NK-92 (cell line): ENCODE measurements around the gene SRD5A1.

Experiments
- DNase-seq: peaks from one replicate; lab custom pipeline; 2025; ENCODE audit not compliant: unreplicated experiment; lab: John Stamatoyannopoulos, UW

The SRD5A1 gene

DNA sequence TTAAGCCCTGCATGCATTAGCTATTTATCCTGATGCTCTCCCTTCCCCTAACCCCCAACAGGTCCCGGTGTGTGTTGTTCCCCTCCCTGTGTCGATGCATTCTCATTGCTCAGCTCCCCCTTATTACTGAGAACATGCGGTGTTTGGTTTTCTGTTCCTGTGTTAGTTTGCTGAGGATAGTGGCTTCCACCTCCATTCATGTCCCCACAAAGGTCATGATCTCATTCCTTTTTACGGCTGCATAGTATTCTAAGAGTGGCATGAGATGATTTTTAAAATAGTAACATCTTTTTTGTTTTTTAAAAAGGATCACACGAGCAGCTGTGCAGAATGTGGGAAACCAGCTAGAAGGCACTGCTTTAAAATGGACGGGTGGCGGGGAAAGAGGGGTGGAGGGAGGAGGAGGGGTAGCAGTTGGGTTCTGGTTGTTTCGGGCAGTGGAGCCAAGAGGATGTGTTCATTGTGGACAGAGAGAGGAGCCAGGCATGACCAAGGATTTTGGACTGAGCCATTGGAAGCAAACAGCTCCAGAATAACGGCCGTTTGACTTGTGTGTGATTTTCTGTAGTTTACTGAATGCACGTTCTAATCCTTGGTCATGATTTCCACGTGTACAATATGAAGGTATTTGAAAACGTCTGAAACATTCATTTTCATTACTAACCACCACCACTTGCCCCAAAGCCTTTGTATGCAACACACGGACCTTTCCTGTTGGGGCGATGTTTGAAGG lies 78.3 kb downstream of the SRD5A1 start:
- DNase-seq = no peak

DNA sequence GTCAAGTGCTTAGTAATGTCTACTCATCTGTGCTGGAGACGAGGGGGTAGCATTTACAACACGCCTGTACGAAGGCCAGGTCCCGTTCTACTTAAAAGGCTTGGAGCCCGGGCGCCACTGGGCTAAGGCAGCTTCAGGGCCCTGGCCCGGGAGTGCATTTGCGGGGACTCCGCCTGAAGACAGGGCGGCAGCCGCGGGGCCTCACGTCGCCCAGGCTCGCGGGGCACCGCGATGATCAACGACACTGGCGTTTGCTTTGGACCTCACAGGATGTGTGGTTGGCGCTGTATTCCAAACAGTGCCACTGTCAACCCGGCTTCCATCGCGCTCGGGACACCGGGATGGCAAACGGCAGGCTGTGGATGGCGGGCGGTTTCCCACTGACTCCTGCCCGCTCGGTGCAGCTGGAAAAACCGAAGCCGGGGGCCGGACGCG lies 78.9 kb downstream of the SRD5A1 start:
- DNase-seq = no peak

DNA sequence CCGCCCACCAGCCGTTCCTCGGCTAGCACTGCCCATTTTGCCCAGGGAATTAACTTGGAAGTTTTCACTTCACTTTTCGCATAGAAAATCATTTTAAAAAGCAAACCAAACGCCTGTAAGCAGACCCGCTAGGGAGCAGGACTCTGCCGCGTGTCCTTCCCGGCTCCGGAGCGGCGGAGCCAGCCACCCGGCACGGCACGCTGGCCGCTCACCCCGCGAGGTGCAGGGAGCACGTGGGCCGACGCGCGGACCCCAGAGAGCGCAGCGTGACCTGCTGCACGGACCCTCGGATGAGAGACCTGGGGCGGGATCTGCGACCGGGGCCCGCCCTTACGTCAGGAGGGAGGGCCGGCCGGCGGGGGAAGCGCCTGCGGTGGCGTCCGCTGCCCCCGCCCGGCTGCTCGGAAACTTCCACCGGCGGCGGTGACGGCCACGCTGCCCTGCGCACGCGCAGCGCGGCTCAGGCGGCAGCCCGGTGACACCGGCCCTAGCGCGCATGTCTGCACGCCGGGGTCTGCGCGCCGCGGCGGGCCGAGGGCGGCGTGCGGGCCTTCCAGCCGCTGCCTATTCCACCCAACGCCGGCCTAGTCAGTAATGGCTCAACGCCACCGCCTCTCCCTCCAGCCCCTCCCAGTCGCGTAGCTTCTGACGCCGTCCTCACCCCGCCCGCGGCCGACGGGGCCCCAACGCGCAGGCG lies 79.5 kb downstream of the SRD5A1 start:
- no peak for DNase-seq

DNA sequence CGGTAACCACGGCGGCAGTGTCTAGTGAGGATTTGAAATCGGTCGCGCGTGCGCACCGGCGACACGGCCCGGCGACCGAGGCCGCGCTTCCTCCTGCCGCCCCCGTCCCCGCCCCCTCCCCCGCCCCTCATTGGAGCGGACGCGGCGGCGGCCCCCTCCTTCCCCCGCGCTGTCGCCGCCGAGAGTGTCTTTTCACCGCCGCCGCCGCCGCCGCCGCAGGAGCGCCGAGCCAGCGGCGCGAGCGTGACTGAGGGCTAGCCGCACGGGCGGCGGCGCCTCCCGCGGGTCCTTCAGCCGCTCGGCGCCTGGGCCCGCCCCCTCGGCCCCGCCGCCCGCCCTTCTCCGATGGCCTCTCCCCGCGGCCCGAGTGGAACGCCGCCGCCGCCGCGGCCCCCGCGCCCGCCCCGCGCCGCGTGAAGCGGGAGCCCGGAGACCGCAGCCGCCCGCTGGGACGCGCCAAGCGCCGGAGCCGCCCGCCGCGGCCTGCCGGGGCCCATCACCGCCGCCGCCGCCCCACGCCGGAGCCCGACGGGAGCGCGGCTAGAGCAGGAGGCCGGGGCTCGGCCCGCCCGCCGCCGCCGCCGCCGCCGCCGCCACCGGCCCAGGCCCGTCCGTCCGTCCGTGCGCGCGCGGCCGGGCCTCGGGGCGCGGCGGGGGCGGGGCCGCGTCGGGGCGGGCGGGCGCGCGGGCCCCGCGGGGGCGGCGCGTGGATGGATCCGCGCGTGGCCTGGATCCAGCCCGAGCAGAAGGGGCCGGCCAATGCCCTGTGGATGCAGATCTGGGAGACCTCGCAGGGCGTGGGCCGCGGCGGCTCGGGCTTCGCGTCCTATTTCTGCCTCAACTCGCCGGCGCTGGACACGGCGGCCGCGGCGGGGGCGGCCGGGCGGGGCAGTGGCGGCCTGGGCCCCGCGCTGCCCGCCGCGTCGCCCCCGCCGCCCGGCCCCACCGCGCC lies 80.3 kb downstream of the SRD5A1 start, which contains the start of gene TENT4A:
Gene TENT4A, plus strand, starts transcription at position 159 of the 952 bp plus-strand sequence. Its CDS starts 552 bp downstream, at position 711.
- peak; percentile 70 for DNase-seq

DNA sequence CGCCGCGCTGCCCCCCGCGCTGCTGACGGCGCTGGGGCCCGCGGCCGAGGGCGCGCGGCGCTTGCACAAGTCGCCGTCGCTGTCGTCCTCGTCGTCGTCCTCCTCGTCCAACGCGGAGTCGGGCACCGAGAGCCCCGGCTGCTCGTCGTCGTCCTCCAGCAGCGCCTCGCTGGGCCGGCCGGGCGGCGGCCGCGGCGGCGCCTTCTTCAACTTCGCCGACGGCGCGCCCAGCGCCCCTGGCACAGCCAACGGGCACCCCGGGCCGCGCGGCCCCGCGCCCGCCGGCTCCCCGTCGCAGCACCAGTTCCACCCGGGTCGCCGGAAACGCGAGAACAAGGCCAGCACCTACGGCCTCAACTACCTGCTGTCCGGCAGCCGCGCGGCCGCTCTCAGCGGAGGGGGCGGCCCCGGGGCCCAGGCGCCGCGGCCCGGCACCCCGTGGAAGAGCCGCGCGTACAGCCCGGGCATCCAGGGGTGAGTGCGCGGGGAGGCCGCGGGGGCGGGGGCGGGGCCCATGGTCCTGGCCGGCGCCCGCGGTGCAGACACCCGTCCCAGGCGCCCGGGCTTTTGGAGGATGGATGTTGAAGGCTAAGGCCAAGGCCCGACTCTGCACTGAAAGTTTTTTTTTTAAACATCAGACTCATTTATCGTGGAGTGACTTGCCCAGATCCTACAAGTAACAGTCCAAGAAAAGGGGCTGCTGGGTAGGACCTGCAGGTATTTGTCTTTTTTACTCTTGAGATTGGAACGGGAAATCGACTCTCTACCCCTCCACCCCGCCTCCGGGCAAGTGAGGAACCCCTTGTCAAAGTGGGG lies 81.2 kb downstream of the SRD5A1 start:
- no peak for DNase-seq

DNA sequence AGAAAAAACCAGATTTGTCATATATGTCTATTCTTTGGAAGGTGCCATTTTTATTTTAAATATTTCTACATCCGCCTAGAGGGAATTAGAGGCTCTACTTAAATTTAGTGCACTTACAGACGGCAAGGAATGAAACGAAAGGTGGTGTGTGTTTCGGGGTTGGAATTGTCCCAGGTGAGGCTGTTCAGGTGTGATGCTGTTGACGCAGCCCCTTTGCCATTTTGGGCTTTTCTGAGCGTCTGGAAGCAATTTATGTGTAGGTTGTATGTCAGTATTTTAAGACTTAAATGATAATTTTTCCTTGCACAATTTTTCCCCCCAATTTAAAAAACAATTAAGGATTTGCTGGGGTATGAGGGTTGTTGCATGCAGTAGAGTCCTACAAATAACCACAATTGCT lies 82.0 kb downstream of the SRD5A1 start:
- no peak for DNase-seq

DNA sequence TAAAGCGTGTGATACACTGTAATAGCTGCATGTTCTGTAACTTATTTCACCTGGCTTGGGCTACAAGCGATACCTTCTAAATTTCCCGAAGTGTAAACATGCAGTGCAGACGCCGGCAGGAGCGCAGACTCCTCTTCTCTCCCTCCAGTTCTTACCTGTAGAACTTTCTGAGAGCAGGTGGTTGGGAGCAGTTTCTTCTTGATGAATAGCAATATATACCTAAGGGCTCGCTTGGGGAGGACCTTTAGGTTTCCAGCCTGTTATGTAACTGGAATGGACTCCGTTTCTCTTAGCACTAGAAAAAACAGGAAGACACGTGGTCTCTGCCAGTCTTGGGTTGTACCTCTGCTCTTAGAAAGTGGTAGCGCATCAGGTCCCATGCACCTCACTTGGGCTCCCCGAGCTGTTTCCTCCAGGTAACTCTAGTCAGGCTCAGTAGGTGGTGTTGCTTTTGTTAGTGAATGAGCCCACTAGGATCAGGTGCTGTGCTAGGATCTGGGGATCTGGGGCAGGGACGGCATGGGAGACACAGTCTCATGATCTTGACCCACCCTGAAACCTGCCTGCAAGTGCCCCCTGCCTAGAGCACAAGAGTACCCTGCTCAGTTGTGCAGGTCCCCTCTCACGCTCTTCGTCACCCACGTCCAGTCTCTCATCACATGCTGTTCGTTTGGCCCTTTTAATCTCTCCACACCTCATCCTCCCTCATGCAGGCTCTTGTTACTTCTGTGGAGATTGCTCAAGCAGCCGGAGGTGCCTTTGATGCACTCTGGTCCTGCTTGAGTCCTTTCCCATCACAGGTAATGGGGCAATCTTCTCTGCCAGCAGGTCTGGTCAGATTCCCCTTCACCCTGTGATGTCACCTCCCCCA lies 82.8 kb downstream of the SRD5A1 start:
- no peak for DNase-seq

DNA sequence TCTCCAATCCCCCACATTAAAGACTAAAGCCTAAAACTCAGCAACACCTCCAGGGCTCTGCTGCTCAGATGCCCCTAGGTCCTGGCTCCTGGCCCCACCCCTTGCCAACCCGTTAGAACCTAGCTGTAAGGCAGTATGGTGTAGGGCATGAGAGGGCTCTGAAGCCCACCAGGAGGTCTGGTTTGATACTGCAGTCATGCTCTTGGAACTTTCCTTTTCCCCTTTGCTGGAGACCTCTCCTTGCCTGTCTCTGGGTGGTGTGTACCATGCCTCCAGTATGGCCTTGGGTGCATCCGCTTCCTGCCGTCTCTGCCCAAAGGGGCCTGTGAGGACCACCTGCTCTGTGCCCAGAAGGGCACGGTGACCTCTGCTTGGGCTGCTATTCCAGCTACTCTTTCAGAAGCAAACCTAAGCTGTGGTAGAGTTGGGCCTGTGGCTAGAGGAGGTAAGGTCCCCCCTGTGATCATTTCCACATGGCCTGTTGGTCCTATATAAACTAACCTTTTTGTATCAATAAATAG lies 83.4 kb downstream of the SRD5A1 start:
- DNase-seq = no peak

DNA sequence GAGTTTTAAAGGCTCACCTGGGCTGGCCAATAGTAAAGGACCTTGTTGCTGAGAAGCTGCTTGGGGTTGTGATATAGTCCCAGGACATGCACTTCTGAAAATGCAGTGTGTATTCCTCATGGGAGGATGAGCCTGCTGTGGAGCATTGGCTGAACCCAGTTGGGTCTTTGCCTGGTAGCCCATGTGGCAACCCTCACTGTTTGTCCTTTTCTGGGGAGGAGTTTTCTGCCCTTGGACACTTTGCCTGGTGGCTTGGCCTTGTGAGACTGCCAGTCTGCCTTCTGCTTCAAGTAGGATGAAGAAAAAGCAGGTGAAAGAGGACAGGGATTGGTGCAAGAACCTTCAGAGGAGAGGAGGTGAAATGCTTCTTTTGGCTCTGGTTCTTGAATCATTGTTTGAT lies 84.0 kb downstream of the SRD5A1 start:
- no peak for DNase-seq

DNA sequence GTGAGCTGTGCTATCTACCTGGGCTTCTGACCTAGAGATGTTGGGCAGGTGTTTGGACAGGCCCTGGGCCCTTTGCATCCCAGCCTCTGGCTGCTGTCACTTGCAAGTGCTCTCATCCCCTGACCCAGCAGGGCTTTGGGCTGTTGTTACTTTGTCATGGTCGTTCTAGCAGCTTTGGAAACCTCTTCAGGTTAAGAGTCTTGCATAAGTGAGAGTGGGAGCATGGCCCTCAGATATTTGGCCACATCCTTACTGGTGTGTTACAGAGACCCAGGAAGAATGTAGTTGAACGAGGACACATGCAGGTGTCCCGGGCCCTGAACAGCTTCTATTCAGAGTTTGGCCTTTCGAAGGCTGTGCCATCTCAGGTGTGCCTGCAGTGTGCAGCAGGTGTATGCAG lies 84.4 kb downstream of the SRD5A1 start:
- no peak for DNase-seq

DNA sequence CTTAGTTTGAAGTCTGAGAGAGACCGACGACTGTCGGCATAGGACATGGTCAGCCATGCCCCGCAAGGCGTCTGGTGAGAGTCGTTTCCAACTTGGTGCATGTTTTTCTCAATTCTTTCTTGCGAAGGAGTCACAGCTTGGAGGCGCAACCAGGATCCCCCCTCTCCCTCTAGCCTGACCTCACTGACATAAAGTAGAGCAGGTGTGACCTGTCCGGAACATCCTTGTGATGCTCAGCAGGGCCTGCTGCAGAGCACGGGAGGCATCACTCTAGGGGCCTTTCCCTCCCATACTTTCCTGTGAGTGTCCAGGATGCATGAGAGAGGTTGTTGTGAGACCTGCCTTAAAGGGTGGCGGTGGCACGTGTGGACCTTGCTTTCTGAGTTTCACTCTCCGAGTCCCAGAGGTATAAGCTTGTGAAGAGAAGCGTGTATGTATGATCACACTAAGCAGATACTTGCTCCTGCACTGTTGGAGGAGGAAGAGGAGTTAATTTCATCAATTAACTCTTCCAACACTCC lies 85.0 kb downstream of the SRD5A1 start:
- DNase-seq = no peak

DNA sequence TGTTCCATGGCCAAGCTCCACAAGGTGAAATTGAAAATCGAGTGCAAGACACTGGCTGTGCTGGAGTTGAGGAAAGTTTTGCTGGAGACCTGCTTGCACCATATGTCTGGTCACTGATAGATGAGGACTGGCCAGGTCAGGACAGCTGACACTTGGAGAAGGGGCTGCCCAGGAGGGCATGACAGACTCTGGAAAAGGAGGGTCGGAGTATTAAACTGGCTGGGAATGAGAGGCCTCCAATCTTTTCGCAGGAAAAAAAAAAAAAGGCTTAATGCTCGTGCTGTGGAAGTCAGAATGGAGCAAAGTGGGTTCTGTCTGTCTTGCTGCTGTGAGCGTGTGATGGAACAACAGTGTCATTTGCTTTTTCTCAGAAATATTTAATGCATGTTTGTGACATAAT lies 85.5 kb downstream of the SRD5A1 start:
- no peak for DNase-seq

DNA sequence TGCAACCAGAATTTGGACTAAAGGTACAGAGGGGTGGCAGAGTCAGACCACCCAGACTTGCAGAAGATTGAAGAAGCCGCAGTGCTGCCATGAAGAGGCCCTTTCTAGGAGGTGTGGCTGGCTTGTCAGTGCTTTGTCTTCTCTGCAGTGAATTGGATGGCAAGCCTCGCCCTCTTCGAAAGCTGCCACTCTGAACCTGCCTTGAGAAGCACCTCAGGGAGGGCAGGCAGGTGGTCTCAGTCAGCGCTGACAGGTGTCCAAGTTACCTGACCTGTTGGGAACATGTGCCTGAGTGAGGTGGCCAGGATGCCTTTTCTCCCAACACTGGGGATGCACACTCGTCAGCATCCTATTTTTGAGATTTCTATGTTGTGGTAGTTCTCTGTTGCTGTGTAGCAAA lies 86.2 kb downstream of the SRD5A1 start:
- DNase-seq = no peak

DNA sequence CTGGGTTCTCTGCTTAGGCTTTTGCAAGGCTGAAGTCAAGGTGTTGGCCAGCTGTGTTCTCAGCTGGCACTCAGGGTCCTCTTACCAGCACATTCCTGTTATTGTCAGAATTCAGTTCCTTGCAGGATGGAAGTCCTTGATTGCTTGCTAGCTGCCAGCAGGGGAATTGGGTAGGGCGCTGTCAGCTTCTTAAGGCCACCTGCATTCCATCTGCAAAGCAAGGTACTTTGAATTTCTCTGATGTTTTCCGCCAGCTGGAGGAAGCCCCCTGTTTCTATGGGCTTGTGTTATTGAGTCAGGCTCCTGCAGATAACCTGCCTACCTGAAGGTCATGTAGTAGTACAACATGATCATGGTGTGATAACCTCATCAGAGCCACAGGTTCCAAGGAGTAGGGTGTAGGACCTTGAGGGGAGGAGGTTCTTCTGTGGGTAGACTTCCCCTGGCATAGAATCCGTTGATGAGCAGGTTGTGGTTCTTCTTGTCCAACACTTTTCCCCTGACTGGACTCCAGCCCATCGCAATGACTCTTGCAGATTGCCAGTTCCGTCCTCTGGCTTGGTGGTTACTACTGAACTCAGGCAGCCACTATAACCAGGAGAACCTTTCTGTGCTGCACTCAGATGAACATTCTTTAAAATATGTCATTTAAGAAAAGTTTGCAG lies 86.8 kb downstream of the SRD5A1 start:
- no peak for DNase-seq

DNA sequence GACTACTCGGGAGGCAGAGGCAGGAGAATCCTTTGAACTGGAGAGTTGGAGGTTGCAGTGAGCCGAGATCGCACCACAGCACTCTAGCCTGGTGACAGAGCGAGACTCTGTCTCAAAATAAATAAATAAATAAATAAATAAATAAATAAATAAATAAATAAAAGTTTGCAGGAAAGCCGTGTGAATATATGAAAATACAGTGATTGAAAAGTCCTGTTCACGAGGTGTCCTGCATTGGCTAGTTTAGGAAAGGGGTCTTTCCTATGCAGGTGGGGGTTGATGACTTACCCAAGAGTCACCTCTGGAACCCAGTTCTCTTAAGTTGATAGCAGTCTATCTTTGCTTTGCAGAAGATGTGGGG lies 87.3 kb downstream of the SRD5A1 start:
- DNase-seq = no peak

DNA sequence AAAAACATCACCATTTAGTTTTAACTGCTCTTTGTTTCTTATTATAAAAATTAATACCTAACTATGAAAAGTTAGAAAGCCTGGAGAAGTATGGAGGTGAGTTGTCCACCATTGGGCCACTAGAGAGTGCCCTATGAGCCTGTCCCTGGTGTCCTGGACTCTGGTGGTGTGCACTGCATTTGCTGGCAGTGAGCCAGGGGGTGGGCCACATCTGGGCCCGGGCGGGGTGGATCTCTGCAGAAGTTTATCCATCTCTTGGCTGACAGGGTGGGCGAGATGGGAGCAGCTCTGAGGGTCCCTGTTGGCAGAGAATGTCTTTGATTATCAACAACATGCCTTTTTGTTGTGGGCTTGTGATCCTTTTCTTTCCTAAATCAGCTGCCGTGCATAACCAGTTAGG lies 88.2 kb downstream of the SRD5A1 start:
- DNase-seq = no peak

DNA sequence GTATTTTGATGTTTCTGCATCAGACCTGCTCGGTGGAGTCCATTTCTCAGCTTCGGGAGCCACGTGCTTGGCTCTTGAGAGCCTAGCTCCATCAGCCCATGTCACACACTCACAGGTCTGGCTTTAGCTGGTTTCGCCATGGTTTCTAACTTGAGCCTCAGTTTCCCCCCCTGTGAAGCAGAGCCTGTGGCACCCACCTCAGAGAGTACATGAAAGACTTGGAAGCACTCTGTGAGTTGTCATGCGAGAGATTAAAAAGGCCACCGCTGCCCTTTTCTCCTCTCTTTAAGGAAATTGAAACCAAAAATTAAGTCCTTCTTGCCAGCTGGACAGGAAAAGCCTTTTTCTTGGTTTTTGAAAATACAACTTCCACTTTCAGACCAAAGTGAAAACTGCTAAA lies 88.8 kb downstream of the SRD5A1 start:
- DNase-seq = no peak

DNA sequence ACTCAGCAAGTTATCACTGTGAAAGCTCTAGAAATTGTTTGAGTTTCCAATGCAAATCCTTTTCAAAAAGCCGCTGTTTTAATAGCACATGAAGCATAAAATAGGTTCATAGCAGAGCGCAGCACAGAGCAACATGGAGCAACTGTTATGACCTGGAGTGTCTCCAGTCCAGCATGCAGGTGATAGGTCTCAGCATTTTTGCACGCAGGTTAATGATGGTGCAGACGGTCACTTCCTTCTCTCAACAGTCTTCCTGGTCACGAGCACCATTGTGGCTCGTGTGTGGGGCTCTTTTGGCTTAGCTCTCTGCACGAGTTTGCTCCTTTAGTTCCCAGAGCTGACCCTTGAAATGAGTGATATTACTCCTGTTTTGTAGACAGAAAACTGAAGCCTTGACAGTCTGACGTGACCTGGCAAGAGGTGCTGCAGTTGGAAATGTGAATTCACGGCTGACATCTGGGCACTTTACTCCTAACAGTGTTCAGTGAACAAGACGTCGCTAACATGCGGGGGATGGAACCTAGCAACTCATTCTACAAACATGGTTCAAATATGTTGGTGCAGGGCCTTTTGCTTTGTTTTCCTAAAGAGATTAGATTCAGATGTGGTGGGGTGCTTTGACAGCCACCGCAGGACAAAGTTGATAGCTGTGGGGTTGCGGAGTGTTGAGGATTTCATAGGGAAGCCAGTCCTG lies 90.0 kb downstream of the SRD5A1 start:
- DNase-seq = no peak
